Renal cortex interstitium (tissue), 11 donors: Measurements from ENCODE around the gene TP53I3. TPM values are rescaled to one million over a fixed set of nuclear protein-coding genes. Genes with fewer than 3 reads are reported as not detected.
A peak's percentile ranks its signal among the peaks of the same experiment; 100 is the strongest.
"Not testable (repeated sequence)": the region's sequence is repeated elsewhere in the genome, so short reads cannot be mapped to it uniquely, and the experiment has no call there.

Source experiments
- DNase-seq, 11 donors: peaks; one replicate each; pipeline ENCODE4 v3.0.0-alpha.2; 2013; ENCODE audit warnings: low read depth in 9 of 11, low spot score in 4 of 11; ENCODE audit errors: extremely low read depth in 1 of 11
- polyA plus RNA-seq, 3 donors: library from polyadenylated mRNA; unstranded; fragments of 120-200 nt; gene quantifications; one replicate each; pipeline ENCODE4 v1.2.1, GENCODE V29; 2013; ENCODE audit not compliant: insufficient read length in 3 of 3

Gene TP53I3
- polyA plus RNA-seq, 3 donors = 38.2 to 48.8 (median 48.2) TPM

GRCh38 chr2:24107336-24107735, 22.7 kb upstream of the TP53I3 start:
- DNase-seq = no peak

DNA sequence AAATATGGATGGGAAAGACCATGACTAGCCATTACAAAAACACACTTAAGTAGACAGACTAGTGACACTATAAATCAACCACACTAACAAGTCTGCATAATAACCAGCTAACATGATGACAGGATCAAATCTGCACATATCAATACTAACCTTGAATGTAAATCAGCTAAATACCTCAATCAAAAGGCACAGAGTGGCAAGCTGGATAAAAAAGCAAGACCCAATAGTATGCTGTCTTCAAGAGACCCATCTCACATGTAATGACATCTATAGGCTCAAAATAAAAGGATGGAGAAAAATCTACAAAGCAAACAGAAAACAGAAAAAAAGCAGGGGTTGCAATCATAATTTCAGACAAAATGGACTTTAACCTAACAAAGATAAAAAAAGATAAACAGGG, 22.2 kb upstream of the TP53I3 start:
- DNase-seq = no peak

GRCh38 chr2:24105816-24106215, 21.2 kb upstream of the TP53I3 start:
- no peak for DNase-seq

DNA sequence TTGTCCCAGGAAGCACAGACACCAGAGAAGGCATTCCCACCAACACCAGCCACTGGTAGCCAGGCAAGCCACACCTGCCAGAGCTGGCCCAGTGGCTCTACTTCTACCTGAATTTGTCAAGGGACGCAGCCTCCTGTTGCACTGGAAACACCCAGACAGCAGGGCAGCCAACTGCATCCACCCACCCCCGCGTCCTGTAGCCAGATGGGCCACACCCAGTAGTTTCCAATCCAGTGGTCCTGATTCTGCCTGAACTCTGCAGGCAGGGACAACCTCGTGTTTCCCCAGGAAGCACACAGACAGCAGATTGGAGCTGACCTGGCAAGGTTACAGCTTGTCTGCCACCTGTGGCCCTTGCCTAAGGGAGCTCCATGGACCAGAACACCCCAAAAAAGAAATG, 20.3 kb upstream of the TP53I3 start:
- no peak for DNase-seq

GRCh38 chr2:24104110-24104650, 19.5 kb upstream of the TP53I3 start:
- DNase-seq = no peak

DNA sequence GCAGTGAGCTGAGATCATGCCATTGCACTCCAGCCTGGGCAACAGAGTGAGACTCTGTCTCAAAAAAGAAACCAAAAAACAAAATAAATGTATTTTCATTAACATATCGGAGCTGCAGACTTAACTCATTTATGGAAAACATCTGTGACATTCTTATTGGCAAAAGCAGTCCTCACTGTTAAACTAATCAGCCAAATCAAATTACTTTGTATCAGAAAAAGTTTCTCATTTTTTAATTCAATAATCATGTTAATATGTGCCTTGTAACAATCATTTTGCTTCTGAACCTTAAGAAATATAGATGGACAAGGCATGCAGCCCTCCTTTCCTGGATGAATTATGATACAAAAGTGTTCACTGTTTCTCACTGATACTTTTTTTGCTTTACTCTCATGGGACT, 18.0 kb upstream of the TP53I3 start:
- no peak for DNase-seq

GRCh38 chr2:24101992-24102391, 17.4 kb upstream of the TP53I3 start:
- no peak for DNase-seq

DNA sequence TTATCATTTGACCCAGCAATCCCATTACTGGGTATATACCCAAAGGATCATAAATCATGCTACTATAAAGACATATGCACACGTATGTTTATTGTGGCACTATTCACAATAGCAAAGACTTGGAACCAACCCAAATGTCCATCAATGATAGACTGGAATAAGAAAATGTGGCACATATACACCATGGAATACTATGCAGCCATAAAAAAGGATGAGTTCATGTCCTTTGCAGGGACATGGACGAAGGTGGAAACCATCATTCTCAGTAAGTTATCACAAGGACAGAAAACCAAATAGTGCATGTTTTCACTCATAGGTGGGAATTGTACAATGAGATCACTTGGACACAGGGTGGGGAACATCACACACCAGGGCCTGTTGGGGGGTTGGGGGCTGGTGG, 16.1 kb upstream of the TP53I3 start:
- DNase-seq = not testable (repeated sequence)

- DNase-seq = not testable (repeated sequence)
Observed at GRCh38 chr2:24095171-24095677, 10.6 kb upstream of the TP53I3 start.

- not testable (repeated sequence) for DNase-seq
Observed at GRCh38 chr2:24093270-24093669, 8.6 kb upstream of the TP53I3 start.

DNA sequence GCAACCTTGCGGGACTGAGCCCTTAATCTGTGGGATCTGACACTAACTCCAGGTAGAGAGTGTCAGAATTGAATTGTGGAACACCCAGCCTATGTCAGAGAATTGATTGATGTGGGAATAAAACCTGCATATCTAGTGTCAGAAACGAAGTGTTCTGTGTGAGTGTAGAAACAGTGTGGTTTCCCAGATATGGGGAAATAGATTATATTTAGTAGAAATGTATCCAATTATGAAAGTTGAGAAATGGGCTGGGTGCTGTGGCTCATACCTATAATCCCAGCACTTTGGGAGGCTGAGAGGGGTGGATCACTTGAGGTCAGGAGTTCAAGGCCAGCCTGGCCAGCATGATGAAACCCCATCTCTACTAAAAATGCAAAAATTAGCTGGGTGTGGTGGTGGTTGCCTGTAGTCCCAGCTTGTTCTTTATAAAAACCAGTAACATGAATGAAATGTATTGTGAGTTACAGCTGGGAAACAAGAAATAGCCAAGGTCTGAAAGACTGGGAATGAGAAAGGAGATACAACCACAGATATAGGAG, 4.3 kb upstream of the TP53I3 start:
- DNase-seq = no peak

- no peak for DNase-seq
Observed at GRCh38 chr2:24087032-24087431, 2.4 kb upstream of the TP53I3 start.

- no peak for DNase-seq
Observed at GRCh38 chr2:24086241-24086640, 1.6 kb upstream of the TP53I3 start.

- DNase-seq = no peak
Observed at GRCh38 chr2:24085200-24085489, 511 bp upstream of the TP53I3 start.

- DNase-seq = peak in 10 of 11 donors; percentile 48 to 77 (median 67)
Observed at GRCh38 chr2:24083567-24084385, 858 bp downstream of the TP53I3 start.

- DNase-seq = no peak
Observed at GRCh38 chr2:24082787-24083566, 1.7 kb downstream of the TP53I3 start.

DNA sequence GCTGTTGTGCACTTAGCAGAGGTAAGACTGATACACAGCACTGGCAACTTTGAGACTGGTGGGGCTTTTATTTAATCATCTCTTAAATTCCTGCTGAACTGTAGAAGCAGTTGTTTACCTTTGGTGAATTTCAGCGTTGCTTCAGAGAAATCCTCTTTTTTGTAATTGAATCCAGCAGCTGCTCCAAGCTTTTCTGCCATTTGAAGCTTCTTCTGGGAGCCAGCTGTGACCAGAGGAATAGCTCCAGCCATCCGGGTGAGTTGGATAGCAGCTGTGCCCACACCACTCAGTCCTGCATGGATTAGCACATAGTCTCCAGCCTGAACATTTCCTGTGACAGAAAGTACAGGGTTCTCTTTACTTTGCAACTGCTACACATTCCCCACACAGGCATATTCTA, 3.9 kb downstream of the TP53I3 start:
- DNase-seq = no peak

DNA sequence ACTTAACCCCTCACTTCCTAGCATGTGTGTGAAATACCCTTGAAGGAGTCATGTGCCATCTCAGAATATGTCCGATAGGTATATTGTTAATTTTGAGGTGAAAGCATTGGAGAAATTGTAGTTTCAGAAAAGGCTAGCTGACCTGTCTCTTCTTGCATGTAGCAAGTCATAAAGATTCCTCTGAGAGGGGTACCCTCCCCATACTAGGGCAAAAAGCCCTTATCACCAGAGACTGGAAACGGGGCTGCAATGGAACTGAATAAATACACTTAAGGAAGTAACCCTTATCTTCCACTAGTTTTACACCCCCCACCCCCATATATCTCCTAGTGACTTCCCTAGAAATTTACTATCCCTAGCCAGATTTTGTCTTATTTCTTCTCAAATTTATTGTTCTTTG, 6.8 kb downstream of the TP53I3 start:
- DNase-seq = no peak

DNA sequence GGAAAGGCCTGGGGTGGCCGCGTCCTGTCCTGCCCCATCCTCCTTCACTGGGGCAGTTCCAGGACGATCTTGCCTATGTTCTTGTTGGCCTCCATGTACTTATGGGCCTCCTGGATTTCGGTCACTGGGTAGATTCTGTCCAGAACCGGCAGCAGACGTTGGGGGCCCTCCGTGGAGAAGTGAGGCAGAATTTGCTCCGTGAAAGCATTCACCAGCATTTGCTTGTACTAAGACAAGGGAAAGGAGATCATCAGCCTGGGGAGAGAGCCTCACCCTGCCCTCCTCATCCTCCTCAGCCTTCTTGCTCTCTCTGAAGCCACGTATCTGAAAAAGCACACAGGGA, 7.1 kb downstream of the TP53I3 start:
- no peak for DNase-seq
